ENCODE results near the gene LDB1.

GRCh38 chr10:102167861-102168260, 47.7 kb upstream of the LDB1 start:
- no peak for TF ChIP-seq FOXM1 (IDR thresholded peaks at IDR 0.05; ENCODE audit: borderline replicate concordance, low read depth)
- TF ChIP-seq, protein P1, sequence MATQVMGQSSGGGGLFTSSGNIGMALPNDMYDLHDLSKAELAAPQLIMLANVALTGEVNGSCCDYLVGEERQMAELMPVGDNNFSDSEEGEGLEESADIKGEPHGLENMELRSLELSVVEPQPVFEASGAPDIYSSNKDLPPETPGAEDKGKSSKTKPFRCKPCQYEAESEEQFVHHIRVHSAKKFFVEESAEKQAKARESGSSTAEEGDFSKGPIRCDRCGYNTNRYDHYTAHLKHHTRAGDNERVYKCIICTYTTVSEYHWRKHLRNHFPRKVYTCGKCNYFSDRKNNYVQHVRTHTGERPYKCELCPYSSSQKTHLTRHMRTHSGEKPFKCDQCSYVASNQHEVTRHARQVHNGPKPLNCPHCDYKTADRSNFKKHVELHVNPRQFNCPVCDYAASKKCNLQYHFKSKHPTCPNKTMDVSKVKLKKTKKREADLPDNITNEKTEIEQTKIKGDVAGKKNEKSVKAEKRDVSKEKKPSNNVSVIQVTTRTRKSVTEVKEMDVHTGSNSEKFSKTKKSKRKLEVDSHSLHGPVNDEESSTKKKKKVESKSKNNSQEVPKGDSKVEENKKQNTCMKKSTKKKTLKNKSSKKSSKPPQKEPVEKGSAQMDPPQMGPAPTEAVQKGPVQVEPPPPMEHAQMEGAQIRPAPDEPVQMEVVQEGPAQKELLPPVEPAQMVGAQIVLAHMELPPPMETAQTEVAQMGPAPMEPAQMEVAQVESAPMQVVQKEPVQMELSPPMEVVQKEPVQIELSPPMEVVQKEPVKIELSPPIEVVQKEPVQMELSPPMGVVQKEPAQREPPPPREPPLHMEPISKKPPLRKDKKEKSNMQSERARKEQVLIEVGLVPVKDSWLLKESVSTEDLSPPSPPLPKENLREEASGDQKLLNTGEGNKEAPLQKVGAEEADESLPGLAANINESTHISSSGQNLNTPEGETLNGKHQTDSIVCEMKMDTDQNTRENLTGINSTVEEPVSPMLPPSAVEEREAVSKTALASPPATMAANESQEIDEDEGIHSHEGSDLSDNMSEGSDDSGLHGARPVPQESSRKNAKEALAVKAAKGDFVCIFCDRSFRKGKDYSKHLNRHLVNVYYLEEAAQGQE (IDR thresholded peaks at IDR 0.05; ENCODE audit: low read depth): no peak
- TF ChIP-seq TCF12 (IDR thresholded peaks at IDR 0.05; ENCODE audit: low read depth): no peak
- no peak for TF ChIP-seq NFIC (IDR thresholded peaks at IDR 0.05)
- TF ChIP-seq MAX (IDR thresholded peaks at IDR 0.05): no peak
- TF ChIP-seq EGR1 (IDR thresholded peaks at IDR 0.05): no peak
- TF ChIP-seq TAF1 (IDR thresholded peaks at IDR 0.05; ENCODE audit: low read depth): no peak
- TF ChIP-seq YY1 (IDR thresholded peaks at IDR 0.05; ENCODE audit: low read depth): no peak
- TF ChIP-seq, protein P2, sequence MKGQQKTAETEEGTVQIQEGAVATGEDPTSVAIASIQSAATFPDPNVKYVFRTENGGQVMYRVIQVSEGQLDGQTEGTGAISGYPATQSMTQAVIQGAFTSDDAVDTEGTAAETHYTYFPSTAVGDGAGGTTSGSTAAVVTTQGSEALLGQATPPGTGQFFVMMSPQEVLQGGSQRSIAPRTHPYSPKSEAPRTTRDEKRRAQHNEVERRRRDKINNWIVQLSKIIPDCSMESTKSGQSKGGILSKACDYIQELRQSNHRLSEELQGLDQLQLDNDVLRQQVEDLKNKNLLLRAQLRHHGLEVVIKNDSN (IDR thresholded peaks at IDR 0.05): no peak
- no peak for TF ChIP-seq RAD21 (IDR thresholded peaks at IDR 0.05; ENCODE audit: low read depth)
- no peak for TF ChIP-seq TEAD4 (IDR thresholded peaks at IDR 0.05)
- TF ChIP-seq CEBPB (IDR thresholded peaks at IDR 0.05): no peak
- no peak for TF ChIP-seq EP300 (IDR thresholded peaks at IDR 0.05; ENCODE audit: borderline replicate concordance)

Measured in Ishikawa (cell line).